Naive thymus-derived CD8-positive, alpha-beta T cell (primary cell): ENCODE data around the gene PMVK. TPM values are rescaled to one million over a fixed set of nuclear protein-coding genes. Genes with fewer than 3 reads are reported as not detected.
"Not testable (repeated sequence)": the region's sequence is repeated elsewhere in the genome, so short reads cannot be mapped to it uniquely, and the experiment has no call there.

ENCODE experiments used
- ATAC-seq, 2 donors: fragments of 150-1000 bp; cut with Tn5 transposase in 1 of 2; sonication (Bioruptor Pico), chemical (Tn5 transposase) in 1 of 2; 1 replicate in 1 of 2; 2 replicates in 1 of 2; pipeline ENCODE4 v1.10.0; 2021; ENCODE audit warnings: mild to moderate bottlenecking in 2 of 2, moderate library complexity in 2 of 2
- POLR2A ChIA-PET: fragments of 350-600 bp; sonication (Branson Sonifier 250); formaldehyde crosslinking; loops from one replicate; lab custom pipeline; 2021; ENCODE audit warnings: antibody characterized with exemption; lab: Charles Lee
- DNase-seq, 10 donors: peaks; one replicate each; pipeline versions ENCODE4 v3.0.0 to v3.0.0-alpha.2; 2020 to 2022
- H3K27ac Mint-ChIP-seq, 10 donors: one replicate each; pipeline ENCODE4 v1.8.0; 2020 to 2022; ENCODE audit warnings: mild to moderate bottlenecking in 10 of 10, mixed read lengths in 10 of 10, moderate library complexity in 4 of 10, inconsistent platforms in 1 of 10
- H3K27me3 Mint-ChIP-seq, 5 donors: one replicate each; pipeline ENCODE4 v1.8.0; 2021 to 2022; ENCODE audit warnings: mixed read lengths in 5 of 5
- H3K36me3 Mint-ChIP-seq, 3 donors: one replicate each; pipeline ENCODE4 v1.8.0; 2020 to 2022; ENCODE audit warnings: mixed read lengths in 3 of 3, mild to moderate bottlenecking in 2 of 3, inconsistent platforms in 1 of 3
- H3K4me1 Mint-ChIP-seq, 4 donors: one replicate each; pipeline ENCODE4 v1.8.0; 2021 to 2022; ENCODE audit warnings: mixed read lengths in 4 of 4
- H3K4me3 Mint-ChIP-seq, 10 donors: one replicate each; pipeline ENCODE4 v1.8.0; 2020 to 2022; ENCODE audit warnings: mild to moderate bottlenecking in 10 of 10, mixed read lengths in 10 of 10, moderate library complexity in 6 of 10, inconsistent platforms in 1 of 10
- H3K9me3 Mint-ChIP-seq, 9 donors: one replicate each; pipeline ENCODE4 v1.8.0; 2020 to 2022; ENCODE audit warnings: mixed read lengths in 9 of 9, mild to moderate bottlenecking in 3 of 9, inconsistent platforms in 1 of 9, moderate library complexity in 1 of 9
- polyA plus RNA-seq, 3 donors: library from polyadenylated mRNA; unstranded; fragments of 300-500 nt; fragmentation: Illumina TruSeq; gene quantifications; one replicate each; pipeline ENCODE4 v1.2.3, GENCODE V29; 2021
- total RNA-seq, 8 experiments: library from RNA in 2 of 8; stranded (reverse) in 2 of 8; gene quantifications; one replicate each; pipeline ENCODE4 v1.2.3 and lab custom pipeline; 2021 to 2026

PMVK gene
- total RNA-seq (10 to 100 TPM; 11.7 to 13.5 TPM), polyA plus RNA-seq (10 to 100 TPM; 41.0 to 45.7 (median 45.1) TPM), total RNA-seq (lab: John Stamatoyannopoulos, UW) (3.4 to 15.3 (median 12.1) reads per million in 6 experiments)

DNA sequence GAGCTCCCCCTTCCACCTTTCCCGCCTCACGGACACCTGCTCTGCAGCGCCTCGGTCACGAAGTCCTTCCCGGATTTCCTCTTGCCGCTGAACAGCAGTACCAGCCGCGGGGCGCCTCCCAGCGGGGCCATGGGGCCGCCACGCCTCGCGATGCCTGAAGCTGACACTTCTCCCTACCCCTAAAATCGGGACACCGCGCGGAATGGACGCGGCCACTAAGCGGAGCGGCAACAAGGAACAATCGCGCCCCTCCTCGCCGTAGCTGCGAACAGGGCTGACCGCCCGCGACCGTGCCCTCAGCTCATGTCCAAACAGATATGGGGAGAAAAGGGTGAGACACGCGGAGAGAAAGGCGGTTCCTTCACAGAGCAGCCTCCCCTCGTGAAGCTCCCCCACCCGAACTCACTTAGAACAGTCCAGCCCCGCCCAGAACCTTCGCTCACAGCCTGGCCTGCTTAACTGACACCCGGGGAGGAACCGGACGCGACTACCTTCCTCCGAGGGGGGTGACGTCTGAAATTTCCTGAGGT, at the start of gene PMVK:
Gene PMVK (minus strand): TSS at position 165 of the 530 bp plus-strand sequence. CDS start 34 bp downstream, at position 131.
- peak within 1 kb of the TSS; percentile 98 to 100 (median 99) for H3K27ac Mint-ChIP-seq
- H3K27me3 Mint-ChIP-seq: no peaks in the 10 kb centered on the region
- peak; percentile 76 to 83 for ATAC-seq
- POLR2A ChIA-PET: interaction anchor here (0.6 to 4.0 kb wide), 25 partner anchors 9 to 377 kb away, joined by 3 to 87 read pairs (median 4); partner anchors contain the start of genes CKS1B, FLAD1, LENEP and PBXIP1
- peaks cover 0 to 2% (median 0%) of the 10 kb centered on the region in 9 donors for H3K9me3 Mint-ChIP-seq
- peaks cover 0 to under 1% (median 0%) of the 10 kb centered on the region in 3 donors for H3K36me3 Mint-ChIP-seq
- H3K4me3 Mint-ChIP-seq: peak within 1 kb of the TSS; percentile 86 to 100 (median 98)
- DNase-seq: peak in 9 of 10 donors; percentile 84 to 98 (median 95)
- H3K4me1 Mint-ChIP-seq: peaks cover 20 to 64% (median 53%) of the 10 kb centered on the region in 4 donors

DNA sequence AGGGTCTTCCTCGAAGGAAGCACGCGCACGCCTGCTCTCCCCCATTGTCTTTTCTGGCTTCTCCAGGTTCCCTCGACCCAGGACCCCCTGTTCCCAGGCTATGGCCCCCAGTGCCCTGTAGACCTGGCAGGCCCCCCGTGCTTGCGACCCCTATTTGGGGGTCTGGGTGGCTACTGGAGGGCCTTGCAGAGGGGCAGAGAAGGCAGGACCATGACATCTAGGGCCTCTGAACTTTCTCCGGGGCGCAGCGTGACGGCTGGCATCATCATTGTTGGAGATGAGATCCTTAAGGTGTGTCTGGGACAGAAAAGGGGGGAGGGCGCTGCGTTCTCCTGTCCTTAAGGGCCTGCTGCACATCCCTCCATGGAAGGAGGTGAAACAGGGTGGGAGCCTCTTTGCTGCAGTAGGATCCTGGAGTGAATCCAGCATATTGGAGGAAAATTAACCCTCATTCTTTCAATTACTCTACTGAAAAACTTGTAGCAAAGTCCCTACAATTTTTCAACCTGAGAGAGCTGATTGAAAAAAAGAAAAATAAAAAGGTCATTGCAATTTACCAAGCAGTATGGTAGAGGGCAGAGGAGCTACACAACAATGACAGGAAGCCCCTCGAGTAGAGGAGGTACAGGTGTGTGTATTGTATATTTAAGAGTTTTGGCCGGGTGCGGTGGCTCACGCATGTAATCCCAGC, 47.4 kb upstream of the PMVK start:
- Mint-ChIP-seq H3K4me1 (peaks cover 2 to 30% (median 4%) of the 10 kb centered on the region in 4 donors), H3K27ac (peak overlapping the region in 2 of 10 donors; percentile 56 to 63), H3K9me3 (no peaks in the 10 kb centered on the region), H3K27me3 (no peaks in the 10 kb centered on the region), H3K36me3 (peaks cover 0 to 29% (median 2%) of the 10 kb centered on the region in 3 donors), H3K4me3 (no peak overlapping the region)
- no peak for ATAC-seq
- POLR2A ChIA-PET: interaction anchor here (0.5 to 4.7 kb wide), 19 partner anchors 9 to 1350 kb away, joined by 3 to 25 read pairs (median 8); partner anchors contain the start of genes CHTOP, CKS1B, LENEP and PBXIP1
- DNase-seq: no peak

DNA sequence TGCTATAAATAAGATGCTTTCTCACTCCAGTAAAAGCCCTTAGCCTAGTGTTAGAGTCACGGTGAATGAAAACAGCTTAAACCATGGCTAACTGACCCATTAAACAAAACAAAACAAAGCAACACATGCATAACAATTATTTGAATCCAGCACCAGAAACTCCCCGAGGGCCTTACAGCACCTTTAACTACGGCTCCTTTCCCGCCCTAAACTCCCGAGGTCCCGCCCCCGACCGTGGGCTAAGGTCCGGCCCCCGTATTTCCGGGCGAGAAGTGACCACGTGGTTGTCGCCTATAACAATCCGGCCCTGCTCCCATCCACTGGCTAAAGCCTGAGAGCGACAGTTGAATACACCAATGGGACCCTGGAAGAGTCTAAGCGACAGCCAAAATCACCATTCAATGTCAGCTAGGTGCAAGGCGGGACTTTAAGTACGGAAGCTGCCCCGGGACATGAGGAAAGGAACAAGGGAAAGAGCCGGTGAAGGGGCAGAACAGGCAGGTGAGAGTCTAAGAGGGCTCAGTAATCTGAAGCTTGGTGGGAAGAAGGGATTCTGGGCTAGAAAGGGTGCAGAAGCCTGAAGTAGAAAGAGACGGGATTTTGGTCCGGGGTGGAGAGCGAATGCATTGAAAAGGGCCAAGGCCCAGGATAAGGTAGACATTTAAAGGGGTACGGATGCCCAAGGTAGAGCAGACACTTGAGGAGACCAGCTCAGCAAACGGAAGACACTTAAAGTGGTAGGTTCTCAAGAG, 46.6 kb upstream of the PMVK start, which contains the start of gene FLAD1:
Gene FLAD1 (plus strand): TSS at position 448 of the 752 bp plus-strand sequence. CDS start 351 bp downstream, outside the sequence.
- Mint-ChIP-seq H3K27me3 (no peaks in the 10 kb centered on the region), H3K4me1 (peaks cover 0 to 21% (median 2%) of the 10 kb centered on the region in 4 donors), H3K9me3 (no peaks in the 10 kb centered on the region), H3K4me3 (no peak within 1 kb of the TSS), H3K27ac (peak within 1 kb of the TSS in 1 of 10 donors; percentile 63), H3K36me3 (peaks cover 0 to 22% (median 2%) of the 10 kb centered on the region in 3 donors)
- POLR2A ChIA-PET: interaction anchor here (0.5 to 4.7 kb wide), 18 partner anchors 9 to 1349 kb away, joined by 3 to 25 read pairs (median 10); partner anchors contain the start of genes CHTOP, CKS1B, LENEP and PBXIP1
- DNase-seq: peak; percentile 84 to 98 (median 94)
- ATAC-seq: peak; percentile 99 to 100

DNA sequence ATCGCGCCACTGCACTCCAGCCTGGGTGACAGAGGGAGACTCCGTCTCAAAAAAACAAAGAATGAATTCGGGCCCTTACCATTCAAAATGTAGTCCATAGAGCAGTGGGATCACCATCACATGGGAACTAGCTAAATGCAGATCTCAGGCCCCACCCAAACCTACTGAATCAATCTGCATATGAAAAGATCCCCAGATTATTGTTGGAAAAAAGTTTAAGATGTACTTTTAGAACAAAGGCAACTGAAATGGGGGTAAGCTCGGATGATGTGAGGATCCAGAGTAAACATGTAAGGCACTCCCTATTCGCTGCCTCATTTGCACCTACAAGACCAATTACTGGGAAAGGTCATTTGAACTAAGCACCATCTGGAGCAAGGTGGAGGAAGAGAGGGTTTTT, 45.8 kb upstream of the PMVK start:
- peaks cover 0 to 23% (median 4%) of the 10 kb centered on the region in 4 donors for H3K4me1 Mint-ChIP-seq
- no peaks in the 10 kb centered on the region for H3K9me3 Mint-ChIP-seq
- POLR2A ChIA-PET: interaction anchor here (0.7 to 4.7 kb wide), 12 partner anchors 8 to 103 kb away, joined by 3 to 25 read pairs (median 16); partner anchors contain the start of genes CKS1B, LENEP, PBXIP1 and PMVK
- H3K27ac Mint-ChIP-seq: no peak overlapping the region
- DNase-seq (no peak), ATAC-seq (no peak)
- H3K27me3 Mint-ChIP-seq: no peaks in the 10 kb centered on the region
- H3K36me3 Mint-ChIP-seq: peaks cover 0 to 22% (median 2%) of the 10 kb centered on the region in 3 donors
- no peak overlapping the region for H3K4me3 Mint-ChIP-seq

GRCh38 chr1:154978360-154978759, 41.8 kb upstream of the PMVK start:
- Mint-ChIP-seq H3K9me3 (no peaks in the 10 kb centered on the region), H3K36me3 (peaks cover 0 to 11% (median 2%) of the 10 kb centered on the region in 3 donors), H3K4me3 (no peak overlapping the region), H3K27me3 (no peaks in the 10 kb centered on the region), H3K4me1 (peaks cover 0 to 5% (median 3%) of the 10 kb centered on the region in 4 donors), H3K27ac (no peak overlapping the region)
- POLR2A ChIA-PET: interaction anchor here (0.6 to 1.0 kb wide), 3 partner anchors 17 to 35 kb away, joined by 3 to 5 read pairs (median 3); partner anchors contain the start of gene PYGO2
- ATAC-seq (no peak), DNase-seq (no peak)

DNA sequence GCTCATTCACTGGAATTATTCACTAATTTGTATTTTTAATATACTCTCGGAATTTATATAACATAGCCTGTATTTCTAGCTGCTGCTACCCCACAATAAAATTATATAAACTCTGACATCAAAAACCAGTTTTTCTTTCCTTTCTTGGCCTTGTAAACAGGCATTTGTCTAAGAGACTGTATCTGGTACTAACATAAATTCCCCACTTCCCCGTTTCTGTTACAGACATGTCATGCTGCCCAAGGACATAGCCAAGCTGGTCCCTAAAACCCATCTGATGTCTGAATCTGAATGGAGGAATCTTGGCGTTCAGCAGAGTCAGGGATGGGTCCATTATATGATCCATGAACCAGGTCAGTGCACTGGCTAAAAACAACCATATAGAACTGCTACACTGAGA, 41.2 kb upstream of the PMVK start:
- not testable (repeated sequence) for H3K4me3 Mint-ChIP-seq, H3K27me3 Mint-ChIP-seq, DNase-seq, H3K9me3 Mint-ChIP-seq, ATAC-seq, H3K4me1 Mint-ChIP-seq
- peaks cover 0 to 11% (median 2%) of the 10 kb centered on the region in 3 donors for H3K36me3 Mint-ChIP-seq
- POLR2A ChIA-PET: interaction anchor here (0.6 to 1.5 kb wide), 4 partner anchors 17 to 35 kb away, joined by 3 to 5 read pairs (median 4); partner anchors contain the start of gene PYGO2
- peak overlapping the region in 3 of 10 donors; percentile 27 to 55 (median 31) for H3K27ac Mint-ChIP-seq

DNA sequence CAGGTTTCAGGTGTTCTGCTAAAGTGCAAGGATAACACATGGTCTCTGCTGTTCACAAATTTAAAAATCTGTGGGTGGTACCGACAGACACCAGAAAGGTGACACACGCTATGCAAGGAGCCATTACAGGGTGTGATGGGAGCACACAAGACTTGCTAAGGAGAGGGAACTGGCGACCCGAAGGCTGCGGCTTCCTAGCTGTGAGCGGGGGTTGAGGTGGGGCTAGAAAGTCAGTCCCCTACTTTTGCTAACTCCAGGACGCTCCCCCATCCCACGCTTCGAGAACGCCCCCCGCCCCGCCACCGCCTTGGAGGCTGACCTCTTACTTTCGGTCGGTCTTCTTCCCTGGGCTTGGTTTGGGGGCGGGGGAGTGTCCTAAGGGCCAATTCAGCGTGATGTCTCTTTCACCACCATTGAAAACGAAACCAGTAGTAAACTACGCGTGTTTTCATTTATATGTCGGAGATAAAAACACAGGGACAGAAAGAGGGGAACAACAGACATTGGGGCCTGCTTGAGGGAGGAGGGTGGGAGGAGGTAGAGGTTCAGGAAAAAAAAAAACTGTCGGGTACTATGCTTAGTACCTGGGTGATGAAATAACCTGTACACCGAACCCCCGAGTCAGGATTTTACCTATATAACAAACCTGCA, 39.0 kb upstream of the PMVK start:
- Mint-ChIP-seq H3K27me3 (no peaks in the 10 kb centered on the region), H3K9me3 (no peaks in the 10 kb centered on the region), H3K4me3 (no peak overlapping the region), H3K4me1 (peaks cover 13 to 28% (median 25%) of the 10 kb centered on the region in 4 donors), H3K36me3 (peaks cover 0 to 15% (median 2%) of the 10 kb centered on the region in 3 donors), H3K27ac (no peak overlapping the region)
- ATAC-seq: peak in 1 of 2 donors; percentile 15
- DNase-seq: peak in 7 of 10 donors; percentile 26 to 71 (median 47)
- POLR2A ChIA-PET: interaction anchor here (0.7 to 7.5 kb wide), 8 partner anchors 8 to 755 kb away, joined by 3 to 85 read pairs (median 22); partner anchors contain the start of genes FLAD1, PBXIP1, PMVK and PYGO2

GRCh38 chr1:154974808-154975408, 38.4 kb upstream of the PMVK start:
- Mint-ChIP-seq H3K27ac (no peak overlapping the region), H3K4me3 (no peak overlapping the region), H3K36me3 (peaks cover 0 to 15% (median 2%) of the 10 kb centered on the region in 3 donors), H3K4me1 (peaks cover 13 to 28% (median 25%) of the 10 kb centered on the region in 4 donors), H3K27me3 (no peaks in the 10 kb centered on the region), H3K9me3 (no peaks in the 10 kb centered on the region)
- peak in 9 of 10 donors; percentile 89 to 97 (median 92) for DNase-seq
- POLR2A ChIA-PET: interaction anchor here (0.6 to 7.5 kb wide), 10 partner anchors 9 to 755 kb away, joined by 3 to 85 read pairs (median 21); partner anchors contain the start of genes FLAD1, PBXIP1, PMVK and PYGO2
- ATAC-seq: peak; percentile 51 to 52

DNA sequence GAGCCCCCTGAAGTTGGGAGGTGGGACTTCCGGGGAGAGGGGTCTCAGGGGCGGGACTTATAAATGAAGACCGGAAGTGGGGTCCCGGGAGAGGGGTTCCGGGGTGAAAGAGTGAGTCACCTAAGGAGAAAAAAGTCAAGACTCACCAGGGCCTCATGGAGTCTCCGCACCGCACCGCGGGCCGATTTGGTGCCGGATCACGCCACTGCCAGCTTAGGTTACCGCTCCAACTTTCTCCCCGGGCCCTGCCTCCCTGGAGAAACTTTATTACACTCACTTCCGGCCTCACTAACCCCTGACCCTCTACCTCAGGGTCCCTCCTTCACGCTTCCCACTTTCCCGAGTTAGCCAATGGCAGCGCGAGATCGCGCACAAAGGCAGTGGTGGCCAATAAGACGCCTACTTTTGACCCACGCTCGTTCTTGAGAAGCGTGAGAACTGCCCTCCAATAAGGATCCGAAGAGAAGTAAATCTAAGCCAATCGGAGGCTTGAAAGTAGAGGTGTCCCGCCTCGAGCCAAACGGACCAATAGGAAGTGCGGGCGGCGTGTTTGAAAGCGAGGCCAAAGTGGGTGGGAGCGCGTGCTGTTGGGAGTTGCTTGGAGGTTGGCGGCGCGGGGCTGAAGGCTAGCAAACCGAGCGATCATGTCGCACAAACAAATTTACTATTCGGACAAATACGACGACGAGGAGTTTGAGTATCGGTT, 37.7 kb upstream of the PMVK start, which contains the start of gene CKS1B:
Gene CKS1B (plus strand): TSS at position 580 of the 706 bp plus-strand sequence. CDS start 65 bp downstream, at position 645.
- peaks cover 15 to 33% (median 30%) of the 10 kb centered on the region in 4 donors for H3K4me1 Mint-ChIP-seq
- no peaks in the 10 kb centered on the region for H3K27me3 Mint-ChIP-seq
- ATAC-seq (peak; percentile 88 to 90), DNase-seq (peak; percentile 86 to 99 (median 98))
- no peak within 1 kb of the TSS for H3K27ac Mint-ChIP-seq
- H3K36me3 Mint-ChIP-seq: peaks cover 0 to 17% (median 0%) of the 10 kb centered on the region in 3 donors
- POLR2A ChIA-PET: interaction anchor here (0.6 to 7.5 kb wide), 15 partner anchors 9 to 672 kb away, joined by 3 to 85 read pairs (median 4); partner anchors contain the start of genes ADAM15, FLAD1, PBXIP1 and PMVK
- no peaks in the 10 kb centered on the region for H3K9me3 Mint-ChIP-seq
- H3K4me3 Mint-ChIP-seq: no peak within 1 kb of the TSS
